Testis (tissue), 3 donors: Measurements from ENCODE around the gene MBOAT7. TPM values are rescaled to one million over a fixed set of nuclear protein-coding genes. Genes with fewer than 3 reads are reported as not detected.
A peak's percentile ranks its signal among the peaks of the same experiment; 100 is the strongest.

ENCODE experiments used
- DNase-seq: peaks from one replicate; pipeline ENCODE4 v3.0.0-alpha.2; 2019
- H3K27ac ChIP-seq, 2 donors: fragments of 200-600 bp; sonication (generic); one replicate each; pipeline ENCODE4 v1.5.1; 2019
- H3K27me3 ChIP-seq: fragments of 200-600 bp; sonication (generic); one replicate; pipeline ENCODE4 v1.5.1; 2019
- H3K36me3 ChIP-seq: fragments of 200-600 bp; sonication (generic); one replicate; pipeline ENCODE4 v1.5.1; 2017; ENCODE audit warnings: low read depth; ENCODE audit errors: missing control alignments
- H3K4me1 ChIP-seq: fragments of 200-600 bp; sonication (generic); one replicate; pipeline ENCODE4 v1.5.1; 2019
- H3K4me3 ChIP-seq, 2 donors: fragments of 200-600 bp; sonication (generic); one replicate each; pipeline ENCODE4 v1.5.1; 2017 to 2019
- H3K9me3 ChIP-seq: fragments of 200-600 bp; sonication (generic); one replicate; pipeline ENCODE4 v1.5.1; 2017
- POLR2A ChIP-seq: fragments of 450-650 bp; IDR thresholded peaks from one replicate; pipeline ENCODE4 v1.6.1; 2017; ENCODE audit warnings: antibody characterized with exemption, mild to moderate bottlenecking, moderate library complexity
- WGBS, 2 donors: methylation state at CpG; one replicate each; pipeline ENCODE4 v1.1.5; 2018; 5-methylcytosine and 5-hydroxymethylcytosine counted together
- intact Hi-C: fragments of 100-400 bp; cut with DNase I; formaldehyde crosslinking; loops from one replicate; pipeline ENCODE4 v1.15.1; 2023; ENCODE audit warnings: low total_unique reads
- polyA plus RNA-seq: library from polyadenylated mRNA; stranded (reverse); fragments of 350-450 nt; fragmentation: Illumina TruSeq; extraction: RNeasy Lipid Tissue Mini Kit (QIAGEN cat#74804); gene quantifications from one replicate; pipeline ENCODE4 v1.2.3, GENCODE V29; 2014; ENCODE audit warnings: low read depth, low replicate concordance; ENCODE audit not compliant: insufficient read depth
- total RNA-seq, 2 donors: library from RNA; depleted of rRNA; stranded (reverse); fragments of >200 nt; gene quantifications; one replicate each; pipeline ENCODE4 v1.2.3, GENCODE V29; 2016
- TF ChIP-seq, protein P1 (sequence below), 3 experiments: fragments of 450-650 bp in 2 of 3; fragments of 200-600 bp in 1 of 3; sonication (generic) in 1 of 3; IDR thresholded peaks; one replicate each; pipeline ENCODE4 v1.5.1; 2016 to 2019; ENCODE audit warnings: antibody characterized with exemption in 3 of 3, mild to moderate bottlenecking in 2 of 3, moderate library complexity in 1 of 3

The MBOAT7 gene
- total and polyA plus RNA-seq, 3 donors from 2014 or later: 218 to 482 (median 479) TPM

- Histone ChIP-seq H3K4me1 (peaks cover 14% of the 10 kb centered on the region), H3K9me3 (no peaks in the 10 kb centered on the region), H3K27me3 (no peaks in the 10 kb centered on the region), H3K4me3 (peak overlapping the region; percentile 73 to 87), H3K36me3 (no peaks in the 10 kb centered on the region), H3K27ac (peak overlapping the region; percentile 97 to 100)
- intact Hi-C loops: no loop called here
- DNase-seq: peak; percentile 55
- 27 to 30% methylated on average over 19 of the region's 19 CpGs for WGBS, 2 donors
- TF ChIP-seq POLR2A: no peak
- TF ChIP-seq, protein P1, sequence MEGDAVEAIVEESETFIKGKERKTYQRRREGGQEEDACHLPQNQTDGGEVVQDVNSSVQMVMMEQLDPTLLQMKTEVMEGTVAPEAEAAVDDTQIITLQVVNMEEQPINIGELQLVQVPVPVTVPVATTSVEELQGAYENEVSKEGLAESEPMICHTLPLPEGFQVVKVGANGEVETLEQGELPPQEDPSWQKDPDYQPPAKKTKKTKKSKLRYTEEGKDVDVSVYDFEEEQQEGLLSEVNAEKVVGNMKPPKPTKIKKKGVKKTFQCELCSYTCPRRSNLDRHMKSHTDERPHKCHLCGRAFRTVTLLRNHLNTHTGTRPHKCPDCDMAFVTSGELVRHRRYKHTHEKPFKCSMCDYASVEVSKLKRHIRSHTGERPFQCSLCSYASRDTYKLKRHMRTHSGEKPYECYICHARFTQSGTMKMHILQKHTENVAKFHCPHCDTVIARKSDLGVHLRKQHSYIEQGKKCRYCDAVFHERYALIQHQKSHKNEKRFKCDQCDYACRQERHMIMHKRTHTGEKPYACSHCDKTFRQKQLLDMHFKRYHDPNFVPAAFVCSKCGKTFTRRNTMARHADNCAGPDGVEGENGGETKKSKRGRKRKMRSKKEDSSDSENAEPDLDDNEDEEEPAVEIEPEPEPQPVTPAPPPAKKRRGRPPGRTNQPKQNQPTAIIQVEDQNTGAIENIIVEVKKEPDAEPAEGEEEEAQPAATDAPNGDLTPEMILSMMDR (IDR thresholded peaks at IDR 0.05): no peak
Measured at GRCh38 chr19:54191811-54192453, 2.6 kb upstream of the MBOAT7 start.

DNA sequence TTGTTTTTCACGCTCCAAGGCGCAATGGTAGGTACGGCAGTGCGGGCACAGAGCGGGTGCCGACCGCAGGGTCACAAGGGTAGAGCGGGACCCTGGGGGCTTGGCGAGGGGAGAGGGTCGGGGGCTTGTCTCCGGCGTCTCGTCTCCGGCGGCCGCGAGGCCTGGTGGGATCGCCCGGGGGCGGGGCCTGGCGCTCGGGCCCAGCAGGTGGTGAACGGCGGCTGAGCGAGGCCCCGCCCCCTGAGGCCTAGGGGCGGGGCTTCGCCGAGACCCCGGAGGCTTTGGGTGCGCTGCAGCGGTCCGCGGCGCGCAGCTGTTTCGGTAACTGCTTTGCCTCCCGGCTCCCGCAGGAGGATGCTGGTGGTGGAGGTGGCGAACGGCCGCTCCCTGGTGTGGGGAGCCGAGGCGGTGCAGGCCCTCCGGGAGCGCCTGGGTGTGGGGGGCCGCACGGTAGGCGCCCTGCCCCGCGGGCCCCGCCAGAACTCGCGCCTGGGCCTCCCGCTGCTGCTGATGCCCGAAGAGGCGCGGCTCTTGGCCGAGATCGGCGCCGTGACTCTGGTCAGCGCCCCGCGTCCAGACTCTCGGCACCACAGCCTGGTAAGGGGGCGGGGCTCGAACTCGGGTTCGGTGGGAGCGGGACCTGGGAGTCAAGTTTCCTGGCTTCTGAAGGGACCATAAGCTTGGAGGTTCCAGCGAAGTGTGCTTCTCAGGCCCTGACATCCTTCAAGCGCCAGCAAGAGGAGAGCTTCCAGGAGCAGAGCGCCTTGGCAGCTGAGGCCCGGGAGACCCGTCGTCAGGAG is 1.8 kb upstream of the MBOAT7 start, which contains the start of gene TSEN34:
Gene TSEN34, plus strand, starts transcription at position 298 of the 800 bp plus-strand sequence. Its CDS starts 57 bp downstream, at position 355.
- intact Hi-C loops: no loop called here
- TF ChIP-seq POLR2A: no peak
- TF ChIP-seq, protein P1 (IDR thresholded peaks at IDR 0.05): no peak
- peak; percentile 93 for DNase-seq
- Histone ChIP-seq H3K4me1 (peaks cover 20% of the 10 kb centered on the region), H3K36me3 (no peaks in the 10 kb centered on the region), H3K27ac (peak within 1 kb of the TSS; percentile 97 to 100), H3K4me3 (peak within 1 kb of the TSS; percentile 73 to 87), H3K9me3 (no peaks in the 10 kb centered on the region), H3K27me3 (no peaks in the 10 kb centered on the region)
- WGBS, 2 donors: 0 to 1% methylated on average over 7 to 57 of the region's 77 CpGs

DNA sequence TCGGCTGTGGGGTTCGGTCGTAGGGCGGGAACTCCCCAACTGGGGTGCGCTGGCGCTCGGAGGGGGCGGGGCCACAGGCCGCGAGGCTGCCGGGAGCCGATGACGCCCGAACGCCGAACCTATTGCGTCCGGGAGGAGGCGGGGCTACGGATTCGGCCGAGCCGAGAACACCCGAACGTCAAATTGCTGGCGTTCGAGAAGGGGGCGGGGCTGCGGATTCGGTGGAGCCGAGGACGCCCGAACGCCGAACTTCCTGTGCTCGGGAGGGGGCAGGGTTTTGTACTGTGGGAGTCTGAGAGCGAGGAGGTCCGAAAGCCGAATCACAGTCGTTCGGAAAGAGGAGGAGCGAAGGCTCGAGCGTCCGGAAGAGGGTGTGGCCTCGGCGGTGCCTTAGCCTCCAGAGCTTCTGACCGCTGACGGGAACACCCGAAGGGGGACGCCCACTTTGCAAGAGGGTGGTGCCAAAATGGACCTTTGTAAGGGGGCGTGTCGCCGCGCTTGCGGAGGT is 1.2 kb upstream of the MBOAT7 start:
- H3K4me1 ChIP-seq: peaks cover 20% of the 10 kb centered on the region
- no peaks in the 10 kb centered on the region for H3K36me3 ChIP-seq
- intact Hi-C loops: no loop called here
- H3K27ac ChIP-seq: peak overlapping the region; percentile 97 to 100
- TF ChIP-seq, protein P1 (IDR thresholded peaks at IDR 0.05): no peak
- TF ChIP-seq POLR2A: no peak
- peak overlapping the region; percentile 73 to 87 for H3K4me3 ChIP-seq
- 0 to 1% methylated on average over 38 to 56 of the region's 56 CpGs for WGBS, 2 donors
- no peaks in the 10 kb centered on the region for H3K9me3 ChIP-seq
- DNase-seq: peak; percentile 100
- no peaks in the 10 kb centered on the region for H3K27me3 ChIP-seq

DNA sequence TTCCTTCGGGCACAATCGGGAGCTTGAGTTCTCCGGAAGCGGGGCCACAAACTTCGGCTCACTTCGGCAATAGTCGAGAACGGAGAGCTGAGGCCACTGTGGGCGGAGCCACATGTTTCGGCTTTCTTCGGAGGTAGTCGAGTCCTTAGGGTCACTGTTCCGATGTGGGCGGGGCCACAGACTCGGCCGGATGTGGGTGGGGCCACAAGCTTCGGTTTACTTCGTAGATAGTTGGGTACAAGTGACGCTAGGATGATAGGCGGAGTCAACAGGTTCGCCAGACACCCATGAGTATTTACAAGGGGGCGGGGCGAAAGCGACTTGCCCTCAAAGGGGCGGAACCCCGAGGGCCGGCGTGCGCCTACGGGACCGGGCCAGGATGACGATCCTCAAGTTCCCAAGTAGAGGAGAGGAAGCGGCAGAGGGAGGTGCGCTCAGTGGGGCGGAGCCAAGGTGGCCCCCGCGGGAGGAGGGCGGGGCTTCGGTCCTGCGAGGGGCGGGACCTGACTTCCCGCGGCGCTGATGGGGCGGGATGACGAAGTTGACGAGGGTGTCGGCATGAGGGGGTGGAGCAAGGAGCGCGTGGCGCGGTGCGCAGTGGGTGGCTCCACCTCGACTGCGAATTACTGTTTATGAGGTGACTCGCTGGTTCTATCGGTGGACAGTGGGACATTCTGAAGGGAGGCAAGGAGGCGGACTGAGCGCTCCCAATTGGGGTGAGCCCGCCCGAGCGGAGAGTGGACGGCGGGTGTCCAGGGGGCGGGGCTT is 539 bp upstream of the MBOAT7 start:
- intact Hi-C loops: no loop called here
- DNase-seq: peak; percentile 100
- 0% methylated on average over 36 to 65 of the region's 65 CpGs for WGBS, 2 donors
- H3K36me3 ChIP-seq: no peaks in the 10 kb centered on the region
- H3K9me3 ChIP-seq: no peaks in the 10 kb centered on the region
- no peaks in the 10 kb centered on the region for H3K27me3 ChIP-seq
- no peak for TF ChIP-seq POLR2A
- TF ChIP-seq, protein P1 (IDR thresholded peaks at IDR 0.05): no peak
- H3K27ac ChIP-seq: peak overlapping the region; percentile 97 to 100
- peak overlapping the region; percentile 73 to 87 for H3K4me3 ChIP-seq
- peaks cover 20% of the 10 kb centered on the region for H3K4me1 ChIP-seq
